HepG2 (cell line): ENCODE results near the gene SIGLEC8. TPM values are rescaled to one million over a fixed set of nuclear protein-coding genes. Genes with fewer than 3 reads are reported as not detected.

Experiments used
- BORCS8-MEF2B ChIP-seq: sonication (generic); formaldehyde crosslinking; IDR thresholded peaks from 2 replicates; pipeline ENCODE4 v1.8.0; 2022; ENCODE audit warnings: mild to moderate bottlenecking, missing genetic modification reagents
- CSRNP1 ChIP-seq: sonication (generic); formaldehyde crosslinking; IDR thresholded peaks from 2 replicates; pipeline ENCODE4 v1.8.1; 2023; ENCODE audit warnings: mild to moderate bottlenecking, missing genetic modification reagents
- E2F1 ChIP-seq: sonication (generic); formaldehyde crosslinking; IDR thresholded peaks from 2 replicates; pipeline ENCODE4 v1.5.0; 2020; ENCODE audit warnings: missing genetic modification reagents
- ISX ChIP-seq: sonication (generic); formaldehyde crosslinking; conservative IDR thresholded peaks from 2 replicates; pipeline ENCODE4 v1.5.0; 2020; ENCODE audit warnings: missing genetic modification reagents
- KDM4B ChIP-seq: sonication (generic); formaldehyde crosslinking; IDR thresholded peaks from 2 replicates; pipeline ENCODE4 v1.4.0; 2020; ENCODE audit warnings: missing genetic modification reagents
- KMT2B ChIP-seq: IDR thresholded peaks from 2 replicates; pipeline ENCODE4 v1.6.1; 2016; ENCODE audit warnings: missing genetic modification reagents, missing compliant biosample characterization
- MAF1 ChIP-seq: sonication (generic); formaldehyde crosslinking; IDR thresholded peaks from 2 replicates; pipeline ENCODE4 v1.5.0; 2020; ENCODE audit warnings: missing genetic modification reagents, borderline replicate concordance
- NFATC3 ChIP-seq: sonication (generic); formaldehyde crosslinking; IDR thresholded peaks from 2 replicates; pipeline ENCODE4 v1.5.1; 2020; ENCODE audit warnings: mild to moderate bottlenecking, missing genetic modification reagents
- RCOR2 ChIP-seq: IDR thresholded peaks from 2 replicates; pipeline ENCODE4 v1.6.1; 2016; ENCODE audit warnings: missing biosample characterization, missing genetic modification reagents
- SMARCE1 ChIP-seq: fragments of 450-650 bp; IDR thresholded peaks from 2 replicates; pipeline ENCODE4 v1.6.1; 2017; ENCODE audit warnings: borderline replicate concordance
- TCF12 ChIP-seq, 2 experiments: fragments of 450-650 bp in 1 of 2; sonication (generic) in 1 of 2; formaldehyde crosslinking in 1 of 2; IDR thresholded peaks; 2 replicates each; pipeline versions ENCODE4 v1.6.1 to v1.8.0; 2017 to 2022; ENCODE audit warnings: antibody characterized with exemption in 1 of 2, mild to moderate bottlenecking in 1 of 2, missing genetic modification reagents in 1 of 2, moderate library complexity in 1 of 2
- ZBTB40 ChIP-seq, 2 experiments: fragments of 450-650 bp in 1 of 2; sonication (generic) in 1 of 2; formaldehyde crosslinking in 1 of 2; IDR thresholded peaks; 2 replicates each; pipeline versions ENCODE4 v1.6.1 to v1.8.0; 2016 to 2022; ENCODE audit warnings: antibody characterized with exemption in 1 of 2, mild to moderate bottlenecking in 1 of 2, missing genetic modification reagents in 1 of 2
- ZNF550 ChIP-seq: sonication (generic); formaldehyde crosslinking; IDR thresholded peaks from 2 replicates; pipeline ENCODE4 v1.4.0; 2020; ENCODE audit warnings: mild to moderate bottlenecking, missing genetic modification reagents, borderline replicate concordance
- ZNF557 ChIP-seq: sonication (generic); formaldehyde crosslinking; IDR thresholded peaks from 2 replicates; pipeline ENCODE4 v1.4.0; 2020; ENCODE audit warnings: missing genetic modification reagents
- ZNF660 ChIP-seq: sonication (generic); formaldehyde crosslinking; IDR thresholded peaks from 2 replicates; pipeline ENCODE4 v1.5.1; 2020; ENCODE audit warnings: mild to moderate bottlenecking, low read depth, missing genetic modification reagents, borderline replicate concordance
- ZNF674 ChIP-seq: sonication (generic); formaldehyde crosslinking; IDR thresholded peaks from 2 replicates; pipeline ENCODE4 v1.5.0; 2020; ENCODE audit warnings: low read depth, mild to moderate bottlenecking, missing genetic modification reagents
- ZNF749 ChIP-seq: sonication (generic); formaldehyde crosslinking; IDR thresholded peaks from 2 replicates; pipeline ENCODE4 v1.8.0; 2022; ENCODE audit warnings: mild to moderate bottlenecking, missing genetic modification reagents, moderate library complexity, borderline replicate concordance
- ZNF83 ChIP-seq: sonication (generic); formaldehyde crosslinking; IDR thresholded peaks from 2 replicates; pipeline ENCODE4 v1.4.0; 2020; ENCODE audit warnings: missing genetic modification reagents, mild to moderate bottlenecking, borderline replicate concordance
- polyA plus RNA-seq, 8 experiments: library from polyadenylated mRNA; depleted of rRNA in 3 of 8; stranded (reverse) in 7 of 8; unstranded in 1 of 8; fragments of >200 nt; fragmentation: Illumina TruSeq in 4 of 8; extraction: Trizol in 4 of 8; gene quantifications; 2 replicates each; pipeline versions ENCODE4 v1.2.1 to v1.2.3, GENCODE V29; 2011 to 2016; ENCODE audit warnings: low read depth in 4 of 8, missing spikeins in 1 of 8, mixed read lengths in 1 of 8; ENCODE audit not compliant: insufficient read depth in 1 of 8
- total RNA-seq, 5 experiments: library from RNA; depleted of rRNA; stranded (reverse); fragments of >200 nt; fragmentation: Illumina TruSeq; extraction: Trizol; gene quantifications; 2 replicates each; pipeline ENCODE4 v1.2.3, GENCODE V29; 2016; ENCODE audit warnings: low read depth in 1 of 5

SIGLEC8 gene
- total and polyA plus RNA-seq, 2 of the 13 experiments (the other 11 are each of a cell fraction or from before 2014, with no cell fraction given), result not detected

GRCh38 chr19:51422053-51422448 lies 36.2 kb downstream of the SIGLEC8 start (continued):
- TF ChIP-seq E2F1 (CRISPR knock-in tag) (peak; percentile 88), CSRNP1 (CRISPR knock-in tag) (peak; percentile 83; the same call in 1 of the 2 replicates), ZBTB40 (IDR thresholded peaks at IDR 0.05) (no peak), ZBTB40 (CRISPR knock-in tag; IDR thresholded peaks at IDR 0.05) (peak; percentile 86), ZNF749 (CRISPR knock-in tag) (peak; percentile 94; the same call in 1 of the 2 replicates), RCOR2 (CRISPR knock-in tag) (no peak), TCF12 (IDR thresholded peaks at IDR 0.05) (no peak), TCF12 (CRISPR knock-in tag; IDR thresholded peaks at IDR 0.05) (no peak; the same call in 1 of the 2 replicates), BORCS8-MEF2B (CRISPR knock-in tag) (peak; percentile 99), KDM4B (CRISPR knock-in tag) (peak; percentile 97), ISX (peak; percentile 98), ZNF557 (CRISPR knock-in tag) (peak; percentile 99), ZNF83 (CRISPR knock-in tag) (peak; percentile 98), ZNF660 (CRISPR knock-in tag) (0 out of 2 replicates have a peak, but pooled peaks have one; percentile 61), NFATC3 (no peak), KMT2B (CRISPR knock-in tag) (peak; percentile 93), ZNF674 (CRISPR knock-in tag) (no peak), MAF1 (CRISPR knock-in tag) (peak; percentile 92; the same call in 1 of the 2 replicates), ZNF550 (CRISPR knock-in tag) (0 out of 2 replicates have a peak, but pooled peaks have one; percentile 80), SMARCE1 (no peak)
